Measurements from ENCODE around the gene TTF1.

The TTF1 gene

GRCh38 chr9:132406554-132407122, at the start of gene TTF1:
TSS of gene TTF1 (minus strand) at chr9:132406840. CDS start at chr9:132402821, 4,019 bp downstream.
- DNase-seq, result peak; percentile 91

GRCh38 chr9:132456241-132456640, 49.6 kb upstream of the TTF1 start:
- DNase-seq, result no peak

GRCh38 chr9:132451276-132451675, 44.6 kb upstream of the TTF1 start:
- no peak for DNase-seq

- no peak for DNase-seq
Measured at GRCh38 chr9:132447902-132448301, 41.3 kb upstream of the TTF1 start.

GRCh38 chr9:132447346-132447745, 40.7 kb upstream of the TTF1 start:
- DNase-seq, result no peak

GRCh38 chr9:132446887-132447286, 40.2 kb upstream of the TTF1 start:
- no peak for DNase-seq

GRCh38 chr9:132443951-132444607, 37.4 kb upstream of the TTF1 start:
- no peak for DNase-seq

- no peak for DNase-seq
Measured at GRCh38 chr9:132441404-132441803, 34.8 kb upstream of the TTF1 start.

- DNase-seq, result no peak
Measured at GRCh38 chr9:132440735-132441134, 34.1 kb upstream of the TTF1 start.

- DNase-seq, result no peak
Measured at GRCh38 chr9:132439153-132439552, 32.5 kb upstream of the TTF1 start.

- DNase-seq, result no peak
Measured at GRCh38 chr9:132434881-132435280, 28.2 kb upstream of the TTF1 start.

GRCh38 chr9:132430998-132431397, 24.4 kb upstream of the TTF1 start:
- no peak for DNase-seq

- no peak for DNase-seq
Measured at GRCh38 chr9:132426639-132427414, 20.2 kb upstream of the TTF1 start.

- no peak for DNase-seq
Measured at GRCh38 chr9:132425675-132426062, 19.0 kb upstream of the TTF1 start.

- no peak for DNase-seq
Measured at GRCh38 chr9:132424857-132425674, 18.4 kb upstream of the TTF1 start.

- no peak for DNase-seq
Measured at GRCh38 chr9:132423503-132423902, 16.9 kb upstream of the TTF1 start.

- DNase-seq, result no peak
Measured at GRCh38 chr9:132422574-132422973, 15.9 kb upstream of the TTF1 start.

GRCh38 chr9:132418726-132419363, 12.2 kb upstream of the TTF1 start:
- no peak for DNase-seq

GRCh38 chr9:132415181-132415580, 8.5 kb upstream of the TTF1 start:
- DNase-seq, result no peak

- DNase-seq, result no peak
Measured at GRCh38 chr9:132414731-132415130, 8.1 kb upstream of the TTF1 start.

GRCh38 chr9:132413926-132414325, 7.3 kb upstream of the TTF1 start:
- no peak for DNase-seq

GRCh38 chr9:132412089-132412488, 5.4 kb upstream of the TTF1 start:
- peak; percentile 8 for DNase-seq

GRCh38 chr9:132411091-132411508, 4.5 kb upstream of the TTF1 start:
- DNase-seq, result peak; percentile 16

Measured in fibroblast of upper back skin (primary cell).